DMS153 (cell line): ENCODE measurements around the gene TOM1L2.
"Not testable (repeated sequence)": the region's sequence is repeated elsewhere in the genome, so short reads cannot be mapped to it uniquely, and the experiment has no call there.

Experiments used
- DNase-seq: peaks from one replicate; lab custom pipeline; 2025; lab: John Stamatoyannopoulos, UW

The TOM1L2 gene

DNA sequence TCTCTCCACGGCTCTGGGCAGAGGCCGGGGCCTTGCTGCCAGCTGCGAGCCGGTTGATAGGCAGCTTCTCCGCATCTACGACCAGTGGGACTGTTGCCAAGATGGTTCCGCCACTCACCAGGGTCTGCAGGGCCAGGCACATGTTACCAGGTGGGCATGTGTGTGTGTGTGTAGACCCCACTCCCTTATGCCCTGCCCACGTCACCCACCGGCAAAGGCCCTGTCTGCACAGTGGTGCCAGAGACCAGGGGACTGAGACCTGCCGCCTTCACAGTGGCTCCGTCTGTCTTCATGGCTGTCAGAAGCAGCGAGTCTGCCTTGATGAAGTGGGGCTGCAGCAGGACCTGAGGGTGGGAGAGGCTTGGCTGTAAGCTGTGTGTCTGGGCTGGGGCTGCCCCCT is 153.1 kb downstream of the TOM1L2 start:
- no peak for DNase-seq

DNA sequence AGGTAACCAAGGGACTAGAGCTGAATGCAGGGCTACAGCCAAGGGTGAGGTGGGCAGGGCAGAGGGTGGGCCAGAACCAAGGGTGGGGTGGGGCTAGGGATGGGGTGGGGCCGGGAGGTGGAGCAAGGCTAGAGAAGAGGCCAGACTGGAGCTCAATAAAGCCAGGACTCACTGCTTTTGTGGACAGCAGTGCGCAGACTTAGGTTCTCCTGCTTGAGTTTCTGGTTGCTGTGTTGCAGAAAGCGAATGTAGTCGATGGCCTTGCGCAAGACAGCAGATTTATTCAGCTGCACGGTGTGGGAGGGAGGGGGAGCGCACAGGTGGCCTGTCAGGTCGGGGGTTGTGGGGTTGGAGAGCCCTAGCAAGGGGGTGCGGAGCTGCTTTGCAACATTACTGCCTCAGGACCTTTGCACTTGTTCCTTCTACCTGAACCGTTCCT is 154.1 kb downstream of the TOM1L2 start:
- DNase-seq: no peak

DNA sequence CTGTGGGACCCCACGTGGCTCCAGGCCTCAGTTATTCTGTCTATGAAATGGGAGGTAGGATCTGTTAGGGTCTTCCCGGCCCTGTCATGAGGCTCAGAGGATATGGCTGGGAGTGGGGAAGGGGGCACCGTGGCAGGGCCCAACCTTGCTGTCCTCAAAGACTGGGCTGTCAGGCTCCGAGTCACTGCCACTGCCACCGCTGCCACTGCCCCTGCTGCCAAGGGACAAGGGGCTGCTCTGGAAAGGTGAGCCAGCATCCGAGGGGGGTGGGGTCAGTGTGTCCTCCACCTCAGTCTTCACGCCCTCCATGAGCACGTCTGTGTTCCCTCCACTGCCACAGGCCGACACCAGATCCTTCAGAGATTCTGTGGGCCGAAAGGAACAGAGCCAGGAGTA is 154.7 kb downstream of the TOM1L2 start:
- no peak for DNase-seq

DNA sequence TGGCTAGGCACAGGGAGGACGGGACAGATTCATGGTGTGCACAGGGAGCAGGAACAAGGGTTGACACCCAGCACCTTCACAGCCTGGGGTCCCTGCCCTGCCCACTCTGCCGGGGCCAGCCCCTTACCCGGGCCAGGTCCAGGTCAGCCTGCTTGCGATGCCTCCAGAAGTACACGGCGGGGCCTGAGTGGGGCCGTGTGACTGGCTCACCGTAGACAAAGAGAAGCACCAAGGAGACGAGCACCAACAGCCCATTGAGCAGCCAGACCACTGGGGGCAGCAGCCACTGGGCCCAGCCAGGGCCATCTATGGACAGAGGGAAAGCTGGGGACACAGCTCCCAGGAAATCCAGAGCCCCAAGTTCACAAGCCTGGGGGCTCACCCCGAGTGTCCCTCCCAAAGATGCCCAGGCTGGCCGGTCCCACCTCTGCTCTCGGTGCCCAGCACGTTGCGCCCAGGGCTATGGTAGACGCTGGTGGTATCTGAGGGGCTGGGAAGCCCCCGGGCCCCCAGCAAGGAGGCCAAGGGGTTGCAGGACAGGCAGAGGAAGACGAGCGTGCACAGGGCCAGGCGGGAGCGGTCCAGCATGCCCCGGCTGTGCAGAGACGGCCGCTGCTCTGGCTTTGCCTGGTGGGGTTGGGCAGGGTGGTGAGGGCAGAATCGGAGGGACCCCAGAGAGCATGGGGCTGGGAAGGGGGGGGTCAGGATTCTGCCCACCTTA is 155.2 kb downstream of the TOM1L2 start:
- no peak for DNase-seq

DNA sequence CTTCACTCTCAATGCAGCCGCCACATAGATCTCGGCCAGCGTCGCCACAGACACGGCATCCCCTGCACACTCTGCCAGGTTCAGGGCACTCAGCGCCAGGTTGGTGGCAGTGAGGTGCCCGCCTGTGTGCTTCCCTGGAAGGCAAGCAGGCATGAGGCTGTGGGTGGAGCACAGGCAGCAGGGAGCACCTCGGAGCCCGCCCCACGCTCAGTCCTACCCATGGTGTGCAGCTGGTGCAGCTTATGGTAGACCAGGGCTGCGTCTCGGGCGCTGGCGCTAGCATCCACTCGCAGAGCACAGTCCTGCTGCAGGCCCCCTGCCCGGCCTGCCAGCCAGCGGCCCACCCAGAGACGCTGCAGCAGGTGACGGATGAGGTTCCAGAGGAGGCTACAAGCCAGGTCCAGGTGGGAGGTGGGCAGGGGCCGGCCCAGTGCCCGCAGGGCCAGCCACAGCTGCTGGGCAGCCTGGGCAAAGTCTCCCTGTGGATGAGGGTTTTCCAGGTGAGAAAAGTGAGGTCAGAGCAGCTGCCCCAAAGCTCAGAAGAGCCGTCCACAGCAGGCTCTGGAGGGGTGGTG is 155.9 kb downstream of the TOM1L2 start:
- no peak for DNase-seq

DNA sequence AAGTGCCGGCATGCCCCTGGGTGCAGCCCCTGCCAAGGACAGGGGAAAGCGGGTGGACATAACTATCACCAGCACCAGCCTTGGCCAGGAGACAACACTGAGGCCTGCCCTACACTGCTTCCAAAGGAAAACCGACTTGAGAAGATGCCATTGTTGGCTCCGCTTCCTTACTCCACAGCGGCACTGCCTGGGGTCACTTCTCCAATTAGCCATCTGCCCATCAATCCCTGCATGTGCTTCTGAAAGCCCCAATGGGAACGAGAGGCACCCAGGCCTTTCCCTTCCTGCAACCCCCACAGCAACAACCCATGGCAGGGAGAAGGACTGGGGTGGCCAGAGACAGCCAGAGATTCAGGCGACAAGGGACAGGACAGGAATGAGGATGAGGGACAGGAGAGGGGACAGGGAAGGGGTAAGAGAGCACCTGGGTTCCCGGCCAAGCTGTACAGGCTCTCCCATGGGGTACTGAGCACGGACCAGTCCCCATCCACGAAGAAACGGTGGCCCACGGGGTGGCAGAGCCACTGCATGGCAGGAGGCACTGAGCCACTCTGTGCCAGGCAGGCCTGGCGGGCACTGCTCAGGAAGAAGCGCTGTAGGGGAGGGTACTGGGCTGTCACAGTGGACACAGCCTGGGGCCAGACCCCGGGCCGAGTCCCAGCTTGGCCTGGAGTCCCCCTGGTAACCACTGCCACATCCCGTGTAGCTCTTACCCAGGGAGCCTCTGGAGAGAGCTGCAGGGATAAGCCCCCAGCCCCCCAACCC is 156.6 kb downstream of the TOM1L2 start:
- no peak for DNase-seq

DNA sequence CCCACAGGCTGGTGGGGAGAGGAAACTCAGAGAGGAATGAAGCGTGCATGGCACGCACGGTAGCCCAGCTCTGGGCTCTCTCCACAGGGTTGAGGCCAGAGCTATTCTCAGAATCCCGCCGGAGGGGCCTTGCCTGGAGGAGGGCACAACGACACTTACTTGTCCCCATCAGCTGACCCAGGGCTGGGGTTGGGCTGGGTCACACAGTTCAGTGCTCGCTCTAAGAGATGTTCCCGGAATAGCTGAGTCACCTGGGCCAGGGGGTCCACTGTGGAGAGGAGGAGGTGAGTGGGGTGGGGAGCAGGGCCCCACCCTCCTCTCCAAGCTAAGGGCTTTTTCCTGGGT is 157.2 kb downstream of the TOM1L2 start:
- no peak for DNase-seq

DNA sequence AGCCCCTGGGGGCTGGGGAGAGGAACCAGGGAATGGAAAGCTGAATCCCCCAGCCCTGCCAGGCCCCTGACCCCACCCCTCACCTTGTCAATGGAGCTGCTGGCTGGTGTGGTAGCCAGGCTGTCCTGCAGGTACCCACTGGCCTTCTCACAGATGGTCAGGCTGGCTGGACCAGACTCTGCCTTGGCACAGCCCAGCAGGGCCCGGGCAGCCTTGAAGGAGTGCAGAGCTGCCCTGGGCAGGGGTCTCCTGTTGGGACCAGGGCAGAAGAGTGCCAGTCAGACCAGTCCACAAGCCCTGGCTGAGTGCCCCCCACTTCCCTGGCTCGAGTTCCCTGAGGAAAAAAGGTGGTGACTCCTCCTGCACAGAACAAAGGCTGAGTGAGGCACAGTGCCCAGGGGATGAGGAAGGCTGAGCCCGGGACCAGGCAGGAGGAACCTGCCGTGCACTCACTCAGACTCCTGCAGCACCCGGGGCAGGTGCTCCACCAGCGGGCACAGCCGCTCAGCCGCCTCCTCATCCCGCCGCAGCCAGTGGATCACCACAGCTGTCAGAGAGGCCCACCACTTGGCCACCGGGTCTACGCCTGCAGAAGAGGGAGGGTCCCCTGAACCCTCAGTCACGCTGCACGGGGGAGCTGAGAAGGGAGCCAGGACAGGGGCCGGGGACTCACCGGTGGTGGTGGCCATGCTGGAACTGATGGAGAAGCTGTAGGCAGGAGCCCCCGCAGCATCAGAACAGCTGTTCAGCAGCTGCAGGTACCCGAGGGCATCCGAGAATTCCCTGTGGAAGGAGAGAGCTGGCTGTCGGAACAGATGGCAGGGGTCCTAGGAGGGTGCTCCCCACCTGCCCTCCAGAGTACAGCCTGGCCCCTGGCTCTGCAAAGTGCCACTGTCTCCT is 157.8 kb downstream of the TOM1L2 start:
- DNase-seq: no peak

DNA sequence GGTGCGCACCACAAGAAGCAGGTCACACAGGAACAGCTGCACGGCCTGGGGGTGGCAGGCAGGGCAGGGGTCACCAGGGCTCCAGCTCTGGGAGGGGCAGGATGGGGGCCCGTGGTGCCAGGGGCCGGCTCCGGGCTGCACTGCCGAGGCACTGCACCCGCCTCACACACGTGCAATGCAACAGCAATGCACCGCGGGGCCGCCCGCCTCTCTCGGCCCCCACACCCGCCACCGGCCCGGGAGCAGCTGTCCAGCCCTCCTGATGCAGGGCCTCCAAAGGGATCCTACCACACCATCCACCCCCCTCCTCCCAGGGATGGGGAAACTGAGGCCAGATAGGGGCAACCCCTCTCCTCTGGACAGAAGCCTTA is 158.5 kb downstream of the TOM1L2 start:
- DNase-seq: no peak

DNA sequence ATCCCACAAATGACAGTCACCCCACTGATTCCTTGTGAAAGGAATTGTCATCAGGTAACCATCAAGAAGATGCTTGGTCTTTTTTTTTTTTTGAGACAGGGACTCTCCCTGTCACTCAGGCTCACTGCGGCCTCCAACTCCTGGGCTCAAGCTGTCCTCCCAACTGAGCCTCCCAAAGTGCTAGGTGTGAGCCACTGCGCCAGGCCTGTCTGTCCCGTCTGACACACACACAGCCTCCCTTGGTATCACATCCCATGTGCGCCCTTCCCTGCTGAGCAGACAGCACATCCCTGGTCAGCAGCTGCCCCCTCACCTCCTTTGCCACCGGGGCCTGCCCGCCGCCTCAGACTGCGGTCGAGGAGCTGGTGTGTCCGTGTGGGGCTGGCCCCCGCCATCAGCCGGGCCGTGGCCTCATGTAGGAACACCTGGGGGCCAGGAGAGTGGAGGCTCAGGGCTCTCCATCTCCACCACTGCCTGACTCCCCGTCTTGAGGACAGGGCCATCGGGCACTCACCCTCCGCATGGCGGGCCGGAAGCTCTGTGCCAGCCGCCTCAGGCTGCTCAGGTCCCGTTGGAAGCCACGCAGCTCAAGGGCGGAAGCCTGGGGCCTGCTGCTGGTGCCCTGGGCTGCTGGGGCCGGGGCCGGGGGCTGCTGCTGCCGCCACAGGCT is 159.0 kb downstream of the TOM1L2 start:
- DNase-seq: no peak

DNA sequence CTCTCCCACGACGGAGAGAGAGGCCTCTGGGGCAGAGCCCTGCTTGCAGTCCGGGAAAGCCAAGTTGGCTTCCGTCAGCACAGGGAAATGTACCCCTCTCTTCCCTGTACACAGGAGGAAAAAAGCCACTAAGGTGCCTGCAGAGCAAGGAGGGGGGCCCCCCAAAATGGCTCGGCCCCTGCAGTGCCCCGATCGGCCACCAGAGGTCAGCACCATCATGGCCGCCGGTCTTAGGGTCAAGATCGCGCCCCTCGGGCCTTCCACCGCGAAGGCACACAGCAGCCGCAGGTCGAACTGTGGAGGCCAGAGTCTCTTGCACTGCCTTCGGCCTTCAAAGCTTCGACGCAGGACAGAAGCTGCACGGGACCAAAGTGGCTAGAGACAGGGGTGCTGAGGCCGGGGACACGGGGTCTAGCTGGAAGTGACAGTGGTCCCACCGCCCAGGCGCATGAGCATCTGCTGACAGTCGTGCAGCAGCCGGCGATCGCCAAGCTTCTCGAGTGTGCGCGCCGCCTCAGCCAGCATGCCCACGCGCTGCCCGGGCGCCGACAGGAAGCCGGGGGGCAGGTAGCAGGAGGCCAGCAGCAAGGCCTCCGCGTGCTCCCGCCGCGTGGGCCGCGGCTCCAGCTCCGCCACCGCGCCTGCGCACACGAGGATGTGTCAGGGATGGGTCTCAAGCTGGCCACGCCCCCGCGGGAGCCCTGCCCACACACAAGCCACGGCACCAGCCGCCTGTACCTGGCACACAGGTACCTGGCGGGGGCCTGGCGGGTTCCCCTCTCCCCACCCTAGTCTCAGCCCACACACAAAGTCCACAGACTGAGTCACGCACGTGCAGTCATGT is 159.8 kb downstream of the TOM1L2 start:
- no peak for DNase-seq

DNA sequence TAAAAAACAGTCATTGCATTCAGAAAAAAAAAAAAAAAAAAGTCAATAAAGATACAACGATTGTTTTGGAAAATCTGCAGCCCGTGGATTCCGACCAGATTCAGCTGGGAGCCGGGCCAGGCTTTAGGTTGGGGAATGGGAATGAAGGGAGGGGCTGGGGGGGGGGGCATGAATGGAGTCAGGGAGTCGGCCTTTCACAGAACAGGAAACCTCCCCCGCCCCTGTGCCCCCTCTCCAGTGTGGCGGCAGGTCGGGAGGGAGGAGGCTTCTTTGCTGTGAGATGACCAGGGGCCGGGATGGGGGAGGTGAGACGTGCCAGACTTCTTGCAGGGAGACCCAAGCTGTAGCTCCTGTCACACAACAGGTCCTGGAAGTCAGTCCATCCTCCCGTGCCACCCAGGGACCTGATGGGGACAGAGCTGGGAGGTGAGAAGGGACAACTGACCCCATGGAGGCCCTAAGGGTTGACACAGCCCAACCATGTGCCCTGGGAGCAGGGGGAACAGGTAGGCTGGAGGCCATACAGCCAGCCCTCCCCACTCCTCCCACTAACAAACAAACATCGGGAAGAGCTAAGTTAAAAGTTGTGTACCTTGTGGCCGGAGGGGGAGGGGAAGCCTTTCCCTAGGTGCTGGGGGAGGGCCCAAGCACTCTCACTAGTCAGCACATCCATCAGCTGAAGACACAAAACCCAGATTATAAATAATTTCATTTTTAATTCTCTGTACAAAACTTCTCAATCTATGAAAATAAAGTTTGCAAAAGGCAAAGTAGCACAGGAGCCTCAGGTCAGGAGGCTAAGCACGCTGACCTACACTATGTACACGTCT is 160.6 kb downstream of the TOM1L2 start:
- DNase-seq: no peak

DNA sequence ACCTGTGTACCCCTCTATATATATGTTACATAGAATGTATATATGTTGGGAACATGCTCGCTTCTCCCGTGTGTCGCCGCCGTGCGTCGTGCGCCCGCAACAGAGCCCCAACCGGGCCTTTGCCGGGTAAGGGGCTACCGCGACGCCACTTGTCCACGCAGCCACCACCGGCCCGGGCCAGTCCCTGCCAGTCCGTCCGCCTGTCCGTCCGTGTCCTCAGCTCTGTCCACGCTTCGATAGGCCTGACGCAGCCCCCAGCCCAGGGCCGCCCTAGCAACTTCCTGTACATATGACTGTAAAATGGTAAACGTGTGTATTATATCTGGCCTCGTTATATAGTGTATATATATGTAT is 161.3 kb downstream of the TOM1L2 start:
- no peak for DNase-seq

DNA sequence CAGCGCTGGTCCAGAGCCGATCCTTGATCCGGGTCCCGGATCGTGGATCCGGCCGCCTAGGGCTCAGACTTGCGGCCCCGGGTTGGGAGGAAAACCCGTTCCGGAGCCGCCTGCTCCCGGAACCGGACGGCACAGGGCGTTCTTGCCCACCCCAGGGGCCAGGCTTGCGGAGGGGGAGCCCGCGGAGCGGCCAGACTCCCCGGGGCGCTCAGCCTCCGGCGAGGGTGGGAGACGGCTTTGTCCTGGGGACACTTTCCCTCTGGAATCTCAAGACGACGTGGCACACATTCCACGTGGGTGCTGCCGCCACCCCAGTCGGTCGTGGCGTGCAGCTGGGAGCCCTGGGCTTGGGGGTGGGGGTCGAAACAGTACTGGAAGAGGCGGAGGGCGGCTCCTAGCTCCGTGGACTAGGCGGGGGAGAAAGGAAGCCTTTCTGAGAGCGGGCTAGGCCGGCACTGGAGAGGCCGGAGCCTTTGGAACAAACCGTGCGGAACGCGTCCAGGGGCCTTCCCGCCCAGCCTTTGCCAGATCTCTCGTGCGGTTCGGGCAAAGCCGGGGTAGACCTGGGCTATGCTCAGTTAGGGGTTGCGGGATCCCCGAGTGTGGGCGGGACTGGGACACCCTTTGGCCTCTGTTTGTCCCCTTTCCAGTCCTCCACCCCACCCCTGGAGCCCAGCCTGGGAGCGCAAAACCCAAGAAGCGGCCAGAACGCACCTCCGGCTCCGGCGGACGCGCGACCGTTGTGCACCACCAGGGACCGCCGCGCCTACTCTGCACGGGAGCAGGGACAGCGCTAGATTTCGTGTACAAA is 161.9 kb downstream of the TOM1L2 start:
- DNase-seq: no peak

DNA sequence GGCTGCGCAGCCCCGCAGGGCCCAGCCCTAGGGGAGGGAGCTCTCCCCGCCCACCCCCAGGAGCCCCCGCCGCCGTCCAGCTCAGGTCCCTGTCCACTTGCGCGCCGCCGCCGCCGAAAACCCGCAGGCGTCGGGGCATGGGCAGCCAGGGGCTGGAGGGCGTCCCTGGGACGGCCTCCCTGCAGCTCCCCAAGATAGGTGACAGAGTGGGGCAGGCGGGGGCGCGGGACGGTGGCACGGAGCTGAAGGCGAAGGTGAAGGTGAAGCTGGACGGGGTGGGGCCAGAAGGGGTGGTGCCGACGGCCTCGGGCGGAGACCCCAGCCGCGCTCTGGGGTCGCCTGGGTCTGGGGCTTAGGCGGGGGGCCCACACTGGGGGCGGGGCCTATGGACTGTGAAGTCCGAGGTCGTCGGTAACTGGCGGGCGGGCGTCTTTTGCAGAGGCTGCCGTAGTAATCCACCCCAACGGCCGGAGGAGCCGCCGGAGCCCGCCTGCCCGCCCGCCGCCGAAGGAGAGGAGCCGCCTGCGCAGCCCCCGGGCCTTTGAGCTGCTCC is 162.6 kb downstream of the TOM1L2 start:
- no peak for DNase-seq

DNA sequence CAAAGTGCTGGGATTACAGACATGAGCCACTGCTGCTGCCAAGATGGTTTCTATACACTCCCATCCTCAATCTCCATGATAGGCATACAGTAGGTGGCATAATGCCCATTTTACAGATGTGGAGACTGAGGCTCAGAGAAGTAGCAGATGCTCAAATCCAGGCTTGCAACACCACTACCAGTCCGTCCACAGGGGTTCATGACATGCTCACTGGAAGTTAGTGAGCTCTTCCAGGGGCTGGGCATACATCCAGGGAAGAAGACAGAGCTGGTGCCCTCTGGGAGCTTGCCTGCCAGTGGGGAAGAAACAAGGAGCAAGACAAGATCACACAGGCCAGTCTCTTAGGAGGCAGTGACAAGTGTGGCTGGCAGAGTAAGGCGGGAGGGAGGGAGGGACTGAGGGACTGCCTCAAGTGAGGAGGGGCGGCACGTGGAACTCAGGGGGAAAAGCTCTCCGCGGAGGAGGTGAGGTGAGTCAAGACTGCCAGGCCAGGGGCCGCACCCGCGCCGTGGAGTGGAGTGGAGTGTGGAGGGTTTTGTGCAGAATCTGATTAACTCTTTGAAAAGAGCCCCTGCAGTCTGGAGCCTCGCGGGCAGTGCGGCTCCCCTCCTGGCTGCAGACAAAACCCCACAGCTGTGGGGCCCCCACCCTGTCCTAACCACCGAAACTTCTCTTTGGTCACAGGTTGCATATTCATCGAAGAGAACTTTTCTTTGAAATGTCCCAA is 163.3 kb downstream of the TOM1L2 start:
- no peak for DNase-seq

DNA sequence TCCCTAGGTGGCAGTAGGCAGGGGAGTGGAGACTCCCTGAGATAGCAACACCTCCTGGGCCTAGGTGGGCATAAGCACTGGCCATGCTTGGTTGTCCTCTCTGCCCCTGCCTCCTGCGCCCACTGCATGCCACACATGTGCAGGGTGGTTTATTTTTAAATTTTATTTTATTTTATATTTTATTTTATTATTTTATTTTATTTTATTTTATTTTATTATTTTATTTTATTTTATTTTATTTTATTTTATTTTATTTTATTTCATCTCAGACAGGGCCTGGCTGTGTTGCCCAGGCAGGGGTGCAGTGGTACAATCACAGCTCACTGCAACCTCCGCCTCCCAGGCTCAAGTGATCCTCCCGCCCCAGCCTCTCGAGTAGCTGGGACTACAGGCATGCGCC is 164.0 kb downstream of the TOM1L2 start:
- DNase-seq: not testable (repeated sequence)

DNA sequence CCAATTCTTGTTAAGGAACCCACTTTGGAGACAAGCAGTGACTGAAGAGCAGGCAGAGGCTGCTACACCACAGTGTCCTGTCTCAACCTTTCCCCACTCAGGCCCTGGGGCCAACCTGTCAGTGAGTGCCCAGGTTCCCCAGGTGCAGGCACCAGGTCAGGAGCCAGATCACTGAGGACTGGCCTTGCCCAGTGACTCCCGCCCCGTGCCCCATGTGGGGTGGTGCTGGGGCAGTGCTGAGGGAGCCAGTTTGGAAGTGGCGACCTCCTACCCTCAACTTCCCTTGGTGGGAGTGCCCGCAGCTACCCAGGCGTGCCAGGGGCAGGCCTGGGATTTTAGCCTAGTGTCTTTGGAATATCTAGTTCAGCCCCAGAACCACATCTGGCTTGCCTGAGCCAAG is 164.8 kb downstream of the TOM1L2 start:
- no peak for DNase-seq
